GM12873 (cell line): ENCODE results near the gene RAB8A.

Source experiments
- TF ChIP-seq, protein P1 (sequence below): IDR thresholded peaks from 2 replicates; pipeline ENCODE4 v1.5.1; 2012; ENCODE audit warnings: low read depth, mild to moderate bottlenecking, moderate library complexity, low read length, control low read depth; ENCODE audit not compliant: insufficient read depth; ENCODE audit errors: missing control alignments

RAB8A gene

DNA sequence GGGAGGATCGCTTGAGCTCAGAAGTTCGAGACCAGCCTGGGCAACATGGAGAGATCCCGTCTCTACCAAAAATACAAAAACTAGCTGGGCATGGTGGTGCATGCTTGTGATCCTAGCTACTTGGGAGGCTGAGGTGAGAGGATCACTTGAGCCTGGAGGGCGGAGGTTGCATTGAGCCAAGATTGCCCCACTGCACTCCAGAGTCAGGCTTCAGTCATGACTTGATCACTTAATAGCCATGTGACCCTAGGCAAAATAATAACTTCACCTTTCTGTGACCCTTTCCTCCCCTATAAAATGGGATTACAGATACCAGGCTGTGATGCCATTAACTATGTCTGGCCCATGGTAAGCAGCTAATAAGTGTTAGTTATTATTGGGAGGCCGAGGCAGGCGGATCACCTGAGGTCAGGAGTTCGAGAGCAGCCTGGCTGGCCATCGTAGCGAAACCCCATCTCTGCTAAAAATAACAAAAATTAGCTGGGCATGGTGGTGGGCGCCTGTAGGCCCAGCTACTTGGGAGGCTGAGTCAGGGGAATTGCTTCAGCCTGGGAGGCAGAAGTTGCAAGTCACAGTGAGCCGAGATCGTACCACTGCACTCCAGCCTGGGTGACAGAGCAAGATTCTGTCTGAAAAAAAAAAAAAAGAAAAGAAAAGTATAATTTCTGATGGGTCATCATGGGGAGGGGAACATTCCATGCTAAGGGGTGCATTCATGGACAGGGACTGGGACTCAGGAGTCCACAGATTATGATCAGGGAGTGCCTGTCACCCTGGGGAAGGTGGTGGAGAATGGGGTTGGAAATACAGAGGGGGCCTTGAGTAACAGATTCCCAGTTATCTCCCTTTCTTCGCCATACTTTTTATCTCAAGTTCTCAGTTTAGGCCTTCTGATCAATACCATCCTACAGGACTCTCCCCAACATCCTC, 19.9 kb upstream of the RAB8A start:
- TF ChIP-seq, protein P1, sequence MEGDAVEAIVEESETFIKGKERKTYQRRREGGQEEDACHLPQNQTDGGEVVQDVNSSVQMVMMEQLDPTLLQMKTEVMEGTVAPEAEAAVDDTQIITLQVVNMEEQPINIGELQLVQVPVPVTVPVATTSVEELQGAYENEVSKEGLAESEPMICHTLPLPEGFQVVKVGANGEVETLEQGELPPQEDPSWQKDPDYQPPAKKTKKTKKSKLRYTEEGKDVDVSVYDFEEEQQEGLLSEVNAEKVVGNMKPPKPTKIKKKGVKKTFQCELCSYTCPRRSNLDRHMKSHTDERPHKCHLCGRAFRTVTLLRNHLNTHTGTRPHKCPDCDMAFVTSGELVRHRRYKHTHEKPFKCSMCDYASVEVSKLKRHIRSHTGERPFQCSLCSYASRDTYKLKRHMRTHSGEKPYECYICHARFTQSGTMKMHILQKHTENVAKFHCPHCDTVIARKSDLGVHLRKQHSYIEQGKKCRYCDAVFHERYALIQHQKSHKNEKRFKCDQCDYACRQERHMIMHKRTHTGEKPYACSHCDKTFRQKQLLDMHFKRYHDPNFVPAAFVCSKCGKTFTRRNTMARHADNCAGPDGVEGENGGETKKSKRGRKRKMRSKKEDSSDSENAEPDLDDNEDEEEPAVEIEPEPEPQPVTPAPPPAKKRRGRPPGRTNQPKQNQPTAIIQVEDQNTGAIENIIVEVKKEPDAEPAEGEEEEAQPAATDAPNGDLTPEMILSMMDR: no peak

DNA sequence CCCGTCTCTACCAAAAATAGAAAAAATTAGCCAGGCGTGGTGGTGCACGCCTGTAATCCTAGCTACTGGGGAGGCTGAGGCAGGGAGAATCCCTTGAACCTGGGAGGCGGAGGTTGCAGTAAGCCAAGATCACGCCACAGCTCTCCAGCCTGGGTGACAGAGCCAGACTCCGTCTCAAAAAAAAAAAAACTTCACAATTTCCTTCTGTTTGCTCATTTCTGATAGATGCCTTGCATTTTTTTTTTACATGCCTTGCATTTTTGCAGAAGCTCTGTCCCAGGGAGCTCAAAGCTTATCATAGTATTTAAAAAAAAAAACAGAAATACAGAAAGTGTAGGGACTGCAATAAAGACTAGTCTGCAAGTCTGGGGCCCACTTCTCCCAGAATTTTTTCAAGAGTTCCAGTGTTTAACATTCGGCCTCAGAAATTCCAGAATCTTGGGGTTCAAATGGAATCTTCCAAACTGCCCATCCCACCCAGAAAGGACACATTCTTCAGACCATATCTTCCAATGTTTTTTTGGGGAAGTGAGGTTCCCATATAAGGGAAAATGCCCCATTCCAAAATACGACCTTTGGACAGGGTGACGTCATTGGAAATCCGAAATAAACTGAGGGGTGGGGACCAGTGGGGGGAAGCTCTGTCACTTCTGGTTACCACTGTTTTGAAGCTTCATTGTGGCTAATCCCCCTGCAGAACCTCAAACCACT, 17.2 kb upstream of the RAB8A start:
- TF ChIP-seq, protein P1: no peak

DNA sequence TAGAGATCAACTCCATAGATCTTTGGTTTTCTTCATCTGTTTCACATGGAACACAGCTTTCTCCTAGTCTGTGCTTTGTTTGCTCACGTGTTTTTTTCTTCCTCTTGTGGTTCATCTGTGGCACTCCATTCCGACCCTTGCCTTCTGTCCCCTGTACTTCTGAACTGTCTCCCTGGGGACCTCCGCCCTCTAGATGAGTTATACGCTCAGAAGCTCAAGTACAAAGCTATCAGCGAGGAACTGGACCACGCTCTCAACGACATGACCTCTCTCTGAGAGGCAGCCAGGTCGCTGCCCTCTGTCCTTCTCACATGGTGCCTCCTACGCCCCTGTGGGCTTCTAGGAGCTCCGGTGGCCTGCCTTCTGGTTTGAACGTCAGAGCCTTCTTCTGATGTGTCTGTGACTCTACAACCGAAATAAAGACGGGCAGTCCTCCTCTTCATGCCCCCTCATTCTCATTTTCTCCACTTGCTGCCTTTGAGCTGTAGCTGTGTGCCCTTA, 16.6 kb upstream of the RAB8A start:
- TF ChIP-seq, protein P1: no peak

DNA sequence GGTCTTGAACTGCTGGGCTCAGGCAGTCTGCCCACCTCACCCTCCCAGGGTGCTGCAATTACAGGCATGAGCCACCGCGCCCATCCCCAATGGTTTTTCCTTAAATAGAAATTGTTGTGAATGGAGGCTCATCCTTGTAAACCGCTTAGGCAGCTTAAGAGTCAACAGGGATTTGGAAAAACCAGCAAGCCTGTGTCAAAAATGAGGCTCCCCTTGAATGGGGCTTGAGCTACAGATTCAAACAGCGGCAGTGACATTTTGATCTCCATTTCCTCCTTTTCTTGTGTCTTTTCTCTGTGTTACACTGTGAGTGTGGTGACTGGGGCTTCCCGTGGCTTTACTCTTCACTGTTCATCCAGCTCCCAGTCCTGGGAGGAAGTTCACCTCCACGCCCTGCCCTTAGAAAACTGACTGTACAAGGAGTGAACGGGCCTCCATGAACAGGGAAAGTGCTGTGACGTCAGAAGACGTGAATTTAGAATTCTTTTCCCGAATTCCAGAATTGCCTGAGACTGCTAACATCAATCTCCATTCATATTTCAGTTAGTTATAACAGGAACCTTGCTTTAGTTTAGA, 15.3 kb upstream of the RAB8A start:
- TF ChIP-seq, protein P1: no peak

DNA sequence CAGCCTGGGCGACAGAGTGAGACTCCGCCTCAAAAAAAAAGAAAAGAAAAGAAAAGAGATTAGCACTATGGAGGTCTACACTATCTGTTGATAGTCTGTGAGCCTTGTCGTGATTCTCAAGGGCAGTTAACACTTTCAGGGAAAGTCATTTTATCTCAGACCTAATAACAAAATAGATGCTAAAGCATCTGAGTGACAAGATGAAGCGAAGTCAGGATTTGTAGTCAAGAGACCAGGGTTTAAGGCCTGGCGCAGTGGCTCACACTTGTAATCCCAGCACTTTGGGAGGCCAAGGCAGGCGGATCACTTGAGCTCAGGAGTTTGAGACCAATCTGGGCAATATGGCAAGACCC, 13.3 kb upstream of the RAB8A start:
- TF ChIP-seq, protein P1: no peak

DNA sequence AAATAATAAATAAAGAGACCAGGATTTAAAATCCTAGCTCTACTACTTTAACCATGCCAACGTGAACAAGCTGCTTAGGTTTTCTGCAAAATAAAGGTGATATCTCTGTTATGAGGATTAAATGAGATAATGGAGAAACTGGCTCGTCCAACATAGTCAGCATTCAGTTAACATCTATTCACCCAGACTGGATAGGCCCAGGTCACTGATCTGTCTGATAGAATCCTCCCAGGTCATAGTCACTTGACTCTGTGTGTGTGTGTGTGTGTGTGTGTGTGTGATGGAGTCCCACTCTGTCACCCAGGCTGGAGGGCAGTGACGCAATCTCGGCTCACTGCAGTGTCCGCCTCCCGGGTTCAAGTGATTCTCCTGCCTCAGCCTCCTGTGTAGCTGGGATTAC, 12.9 kb upstream of the RAB8A start:
- TF ChIP-seq, protein P1: no peak

DNA sequence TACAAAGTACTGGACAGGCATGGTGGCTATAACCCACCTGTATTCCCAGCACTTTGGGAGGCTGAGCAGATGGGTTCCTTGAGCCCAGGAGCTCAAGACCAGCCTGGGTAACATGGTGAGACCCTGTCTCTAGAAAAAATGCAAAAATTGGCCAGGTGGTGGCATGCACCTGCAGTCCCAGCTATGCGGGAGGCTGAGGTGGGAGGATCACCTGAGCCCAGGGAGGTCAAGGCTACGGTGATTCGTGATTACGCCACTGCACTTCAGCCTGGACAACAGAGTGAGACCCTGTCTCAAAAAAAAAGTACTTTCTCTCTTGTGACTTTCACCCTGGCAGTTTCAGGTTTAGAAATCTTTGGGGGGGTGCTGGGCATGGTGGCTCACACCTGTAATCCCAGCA, 11.2 kb upstream of the RAB8A start:
- TF ChIP-seq, protein P1: no peak
